Neural cell (in vitro differentiated cells): ENCODE results near the gene RBPJL. TPM values are rescaled to one million over a fixed set of nuclear protein-coding genes. Genes with fewer than 3 reads are reported as not detected.

Experiments used
- H2AFZ ChIP-seq: fragments of 200-600, 300-800 bp; sonication (generic), shearing (Covaris generic); 2 replicates; pipeline ENCODE4 v1.6.0; 2014; ENCODE audit warnings: low read depth, mild to moderate bottlenecking, antibody characterized with exemption, low read length, moderate library complexity
- H3F3A ChIP-seq: fragments of 200-600 bp; shearing (Covaris generic); 2 replicates; pipeline ENCODE4 v1.6.1; 2016; ENCODE audit warnings: mild to moderate bottlenecking, moderate library complexity, mixed read lengths, antibody characterized with exemption, low read length; ENCODE audit not compliant: insufficient read depth, poor library complexity, severe bottlenecking
- H3K27ac ChIP-seq: fragments of 200-600, 300-800 bp; sonication (generic), shearing (Covaris generic); 2 replicates; pipeline ENCODE4 v1.5.1; 2014; ENCODE audit warnings: mild to moderate bottlenecking, low read length, moderate library complexity
- H3K27me3 ChIP-seq: fragments of 300-800, 200-600 bp; sonication (generic), shearing (Covaris generic); 2 replicates; pipeline ENCODE4 v1.6.0; 2014; ENCODE audit warnings: mild to moderate bottlenecking, low read depth, low read length, moderate library complexity; ENCODE audit not compliant: insufficient read depth
- H3K36me3 ChIP-seq: fragments of 300-800, 200-600 bp; sonication (generic), shearing (Covaris generic); 2 replicates; pipeline ENCODE4 v1.5.1; 2014; ENCODE audit warnings: mild to moderate bottlenecking, antibody characterized with exemption, low read length, moderate library complexity; ENCODE audit not compliant: insufficient read depth
- H3K4me2 ChIP-seq: fragments of 300-800, 200-600 bp; sonication (generic), shearing (Covaris generic); 2 replicates; pipeline ENCODE4 v1.6.0; 2014; ENCODE audit warnings: mild to moderate bottlenecking, low read length
- H3K4me3 ChIP-seq: fragments of 300-800, 200-600 bp; sonication (generic), shearing (Covaris generic); 2 replicates; pipeline ENCODE4 v1.5.1; 2014; ENCODE audit warnings: mild to moderate bottlenecking, low read length, moderate library complexity
- H3K79me2 ChIP-seq: fragments of 200-600 bp; shearing (Covaris generic); replicated peaks from 2 replicates; pipeline ENCODE4 v1.6.0; 2014; ENCODE audit warnings: mild to moderate bottlenecking, low read length, moderate library complexity; ENCODE audit not compliant: insufficient read depth
- H3K9ac ChIP-seq: fragments of 300-800, 200-600 bp; sonication (generic), shearing (Covaris generic); 2 replicates; pipeline ENCODE4 v1.6.1; 2016; ENCODE audit warnings: mild to moderate bottlenecking, low read length, mixed read lengths
- H3K9me2 ChIP-seq: fragments of 200-600 bp; shearing (Covaris generic); 2 replicates; pipeline ENCODE4 v1.6.1; 2016; ENCODE audit warnings: mild to moderate bottlenecking, low read length, mixed read lengths; ENCODE audit not compliant: insufficient read depth
- H3K9me3 ChIP-seq: fragments of 200-600, 300-800 bp; sonication (generic), shearing (Covaris generic); 2 replicates; pipeline ENCODE4 v1.6.1; 2016; ENCODE audit warnings: mild to moderate bottlenecking, mixed run types, low read length, moderate library complexity, mixed read lengths
- H4K20me1 ChIP-seq: fragments of 200-600 bp; shearing (Covaris generic); 2 replicates; pipeline ENCODE4 v1.6.1; 2016; ENCODE audit warnings: mild to moderate bottlenecking, mixed run types; ENCODE audit not compliant: insufficient read depth
- EP300 ChIP-seq: fragments of 450-650 bp; conservative IDR thresholded peaks from 2 replicates; pipeline ENCODE4 v1.6.1; 2014; ENCODE audit warnings: antibody characterized with exemption, mild to moderate bottlenecking, moderate library complexity; ENCODE audit not compliant: poor library complexity, severe bottlenecking
- EZH2 ChIP-seq: fragments of 200-600, 300-800 bp; shearing (Covaris generic), sonication (generic); IDR thresholded peaks from 2 replicates; pipeline ENCODE4 v1.6.1; 2014; ENCODE audit warnings: antibody characterized with exemption, low read length, borderline replicate concordance, mild to moderate bottlenecking; ENCODE audit not compliant: insufficient read depth, poor library complexity, severe bottlenecking
- MXI1 ChIP-seq: fragments of 450-650 bp; conservative IDR thresholded peaks from 2 replicates; pipeline ENCODE4 v1.6.1; 2014; ENCODE audit warnings: antibody characterized with exemption, mild to moderate bottlenecking; ENCODE audit not compliant: poor library complexity, severe bottlenecking
- POLR2AphosphoS5 ChIP-seq: IDR thresholded peaks from 2 replicates; pipeline ENCODE4 v1.6.1; 2012
- RAD21 ChIP-seq: fragments of 450-650 bp; conservative IDR thresholded peaks from 2 replicates; pipeline ENCODE4 v1.6.1; 2014; ENCODE audit warnings: antibody characterized with exemption, mild to moderate bottlenecking, moderate library complexity
- SMC3 ChIP-seq: fragments of 450-650 bp; conservative IDR thresholded peaks from 2 replicates; pipeline ENCODE4 v1.6.1; 2014; ENCODE audit warnings: antibody characterized with exemption, mild to moderate bottlenecking, moderate library complexity; ENCODE audit not compliant: poor library complexity
- TAF1 ChIP-seq: IDR thresholded peaks from 2 replicates; pipeline ENCODE4 v1.6.1; 2012; ENCODE audit warnings: low read depth
- polyA plus RNA-seq: library from polyadenylated mRNA; depleted of rRNA; stranded (reverse); fragments of >200 nt; gene quantifications from 2 replicates; pipeline ENCODE4 v1.2.3, GENCODE V29; 2014
- TF ChIP-seq, protein P1 (sequence below): fragments of 450-650 bp; IDR thresholded peaks from 2 replicates; pipeline ENCODE4 v1.5.1; 2014; ENCODE audit warnings: antibody characterized with exemption, mild to moderate bottlenecking, moderate library complexity; ENCODE audit not compliant: poor library complexity, severe bottlenecking
- TF ChIP-seq, protein P2 (sequence below): IDR thresholded peaks from 2 replicates; pipeline ENCODE4 v1.6.1; 2012; ENCODE audit warnings: borderline replicate concordance

RBPJL gene
- polyA plus RNA-seq, 1 donor from 2014 or later, result not detected

DNA sequence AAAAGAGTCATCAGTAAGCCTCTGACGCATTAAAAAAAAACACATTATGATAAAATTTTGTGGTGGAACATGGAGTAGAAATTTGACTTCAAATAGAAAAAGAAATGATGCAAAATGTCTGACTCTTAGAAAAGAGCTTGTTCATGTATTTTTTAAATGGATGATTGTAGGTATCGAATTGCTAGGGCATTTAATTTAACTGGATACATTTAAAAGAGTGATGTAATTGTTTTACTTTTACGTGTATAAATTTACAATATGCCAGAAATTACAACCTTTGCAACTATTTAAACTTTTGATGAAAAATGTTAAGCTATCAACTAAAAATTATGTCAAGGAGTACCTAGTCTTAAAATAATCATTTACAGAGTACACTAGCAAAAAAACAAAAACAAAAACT, 46.1 kb downstream of the RBPJL start:
- no peaks in the 10 kb centered on the region for H3F3A ChIP-seq
- no peak overlapping the region for H3K27ac ChIP-seq
- H3K9me3 ChIP-seq, result no peaks in the 10 kb centered on the region
- H3K4me2 ChIP-seq, result no peak overlapping the region
- H3K9ac ChIP-seq, result no peak overlapping the region
- H3K79me2 ChIP-seq, result no peaks in the 10 kb centered on the region
- no peak for TF ChIP-seq RAD21
- no peak for TF ChIP-seq MXI1
- TF ChIP-seq, protein P1, sequence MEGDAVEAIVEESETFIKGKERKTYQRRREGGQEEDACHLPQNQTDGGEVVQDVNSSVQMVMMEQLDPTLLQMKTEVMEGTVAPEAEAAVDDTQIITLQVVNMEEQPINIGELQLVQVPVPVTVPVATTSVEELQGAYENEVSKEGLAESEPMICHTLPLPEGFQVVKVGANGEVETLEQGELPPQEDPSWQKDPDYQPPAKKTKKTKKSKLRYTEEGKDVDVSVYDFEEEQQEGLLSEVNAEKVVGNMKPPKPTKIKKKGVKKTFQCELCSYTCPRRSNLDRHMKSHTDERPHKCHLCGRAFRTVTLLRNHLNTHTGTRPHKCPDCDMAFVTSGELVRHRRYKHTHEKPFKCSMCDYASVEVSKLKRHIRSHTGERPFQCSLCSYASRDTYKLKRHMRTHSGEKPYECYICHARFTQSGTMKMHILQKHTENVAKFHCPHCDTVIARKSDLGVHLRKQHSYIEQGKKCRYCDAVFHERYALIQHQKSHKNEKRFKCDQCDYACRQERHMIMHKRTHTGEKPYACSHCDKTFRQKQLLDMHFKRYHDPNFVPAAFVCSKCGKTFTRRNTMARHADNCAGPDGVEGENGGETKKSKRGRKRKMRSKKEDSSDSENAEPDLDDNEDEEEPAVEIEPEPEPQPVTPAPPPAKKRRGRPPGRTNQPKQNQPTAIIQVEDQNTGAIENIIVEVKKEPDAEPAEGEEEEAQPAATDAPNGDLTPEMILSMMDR, result no peak
- TF ChIP-seq, protein P2, sequence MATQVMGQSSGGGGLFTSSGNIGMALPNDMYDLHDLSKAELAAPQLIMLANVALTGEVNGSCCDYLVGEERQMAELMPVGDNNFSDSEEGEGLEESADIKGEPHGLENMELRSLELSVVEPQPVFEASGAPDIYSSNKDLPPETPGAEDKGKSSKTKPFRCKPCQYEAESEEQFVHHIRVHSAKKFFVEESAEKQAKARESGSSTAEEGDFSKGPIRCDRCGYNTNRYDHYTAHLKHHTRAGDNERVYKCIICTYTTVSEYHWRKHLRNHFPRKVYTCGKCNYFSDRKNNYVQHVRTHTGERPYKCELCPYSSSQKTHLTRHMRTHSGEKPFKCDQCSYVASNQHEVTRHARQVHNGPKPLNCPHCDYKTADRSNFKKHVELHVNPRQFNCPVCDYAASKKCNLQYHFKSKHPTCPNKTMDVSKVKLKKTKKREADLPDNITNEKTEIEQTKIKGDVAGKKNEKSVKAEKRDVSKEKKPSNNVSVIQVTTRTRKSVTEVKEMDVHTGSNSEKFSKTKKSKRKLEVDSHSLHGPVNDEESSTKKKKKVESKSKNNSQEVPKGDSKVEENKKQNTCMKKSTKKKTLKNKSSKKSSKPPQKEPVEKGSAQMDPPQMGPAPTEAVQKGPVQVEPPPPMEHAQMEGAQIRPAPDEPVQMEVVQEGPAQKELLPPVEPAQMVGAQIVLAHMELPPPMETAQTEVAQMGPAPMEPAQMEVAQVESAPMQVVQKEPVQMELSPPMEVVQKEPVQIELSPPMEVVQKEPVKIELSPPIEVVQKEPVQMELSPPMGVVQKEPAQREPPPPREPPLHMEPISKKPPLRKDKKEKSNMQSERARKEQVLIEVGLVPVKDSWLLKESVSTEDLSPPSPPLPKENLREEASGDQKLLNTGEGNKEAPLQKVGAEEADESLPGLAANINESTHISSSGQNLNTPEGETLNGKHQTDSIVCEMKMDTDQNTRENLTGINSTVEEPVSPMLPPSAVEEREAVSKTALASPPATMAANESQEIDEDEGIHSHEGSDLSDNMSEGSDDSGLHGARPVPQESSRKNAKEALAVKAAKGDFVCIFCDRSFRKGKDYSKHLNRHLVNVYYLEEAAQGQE, result no peak
- TF ChIP-seq POLR2AphosphoS5, result no peak
- TF ChIP-seq TAF1, result no peak
- no peak for TF ChIP-seq EZH2
- TF ChIP-seq SMC3, result no peak
- TF ChIP-seq EP300, result no peak
- H2AFZ ChIP-seq, result no peak overlapping the region
- H3K9me2 ChIP-seq, result no peaks in the 10 kb centered on the region
- no peaks in the 10 kb centered on the region for H4K20me1 ChIP-seq
- H3K36me3 ChIP-seq, result no peaks in the 10 kb centered on the region
- H3K4me3 ChIP-seq, result no peak overlapping the region
- peaks cover 8% of the 10 kb centered on the region for H3K27me3 ChIP-seq

DNA sequence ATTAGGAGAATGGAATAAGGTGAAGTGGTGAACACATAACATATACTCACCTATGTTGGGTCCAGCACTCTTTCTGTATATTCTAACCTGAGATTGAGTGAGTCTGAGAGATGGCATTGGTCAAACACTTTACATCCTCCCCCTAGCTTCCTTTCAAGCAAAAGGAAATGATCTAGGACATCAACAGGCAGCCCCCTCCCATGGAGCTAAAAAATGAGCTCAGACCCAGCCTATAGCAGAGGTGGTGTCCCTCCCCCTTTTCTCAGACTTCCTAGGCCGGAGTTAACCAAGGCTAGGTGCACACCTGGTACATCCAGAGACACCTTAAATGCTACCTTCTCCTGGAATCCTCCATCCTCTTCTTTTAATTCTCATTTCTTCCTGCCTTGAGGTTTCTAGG, 47.1 kb downstream of the RBPJL start:
- Histone ChIP-seq H3K4me2 (no peak overlapping the region), H3F3A (no peaks in the 10 kb centered on the region), H3K36me3 (no peaks in the 10 kb centered on the region), H4K20me1 (no peaks in the 10 kb centered on the region), H3K27ac (no peak overlapping the region), H3K9me3 (no peaks in the 10 kb centered on the region), H3K27me3 (no peaks in the 10 kb centered on the region), H3K79me2 (no peaks in the 10 kb centered on the region), H3K9me2 (no peaks in the 10 kb centered on the region), H3K4me3 (no peak overlapping the region), H3K9ac (no peak overlapping the region), H2AFZ (no peak overlapping the region)
- TF ChIP-seq, protein P2, result no peak
- TF ChIP-seq TAF1 (no peak), MXI1 (no peak), EZH2 (no peak), POLR2AphosphoS5 (no peak), RAD21 (no peak), SMC3 (no peak), EP300 (no peak)
- TF ChIP-seq, protein P1, result no peak
